Stimulated activated CD4-positive, alpha-beta T cell treated with anti-CD3 and anti-CD28 coated beads, Interleukin-1b, Interleukin-23, amount 100 ng/mL, for 4 hours (primary cell): Measurements from ENCODE around the gene VPS4A.
"Not testable (repeated sequence)": the region's sequence is repeated elsewhere in the genome, so short reads cannot be mapped to it uniquely, and the experiment has no call there.

Experiments
- DNase-seq, 2 donors: peaks; one replicate each; pipeline ENCODE4 v3.0.0-alpha.2; 2020; ENCODE audit warnings: low read depth in 2 of 2

The VPS4A gene

GRCh38 chr16:69327585-69328310, 16.6 kb downstream of the VPS4A start:
- DNase-seq, result no peak

GRCh38 chr16:69328854-69329316, 17.7 kb downstream of the VPS4A start:
- no peak for DNase-seq

- DNase-seq, result peak; percentile 48
These were observed 18.5 kb downstream of the VPS4A start for GRCh38 chr16:69329369-69330285.

DNA sequence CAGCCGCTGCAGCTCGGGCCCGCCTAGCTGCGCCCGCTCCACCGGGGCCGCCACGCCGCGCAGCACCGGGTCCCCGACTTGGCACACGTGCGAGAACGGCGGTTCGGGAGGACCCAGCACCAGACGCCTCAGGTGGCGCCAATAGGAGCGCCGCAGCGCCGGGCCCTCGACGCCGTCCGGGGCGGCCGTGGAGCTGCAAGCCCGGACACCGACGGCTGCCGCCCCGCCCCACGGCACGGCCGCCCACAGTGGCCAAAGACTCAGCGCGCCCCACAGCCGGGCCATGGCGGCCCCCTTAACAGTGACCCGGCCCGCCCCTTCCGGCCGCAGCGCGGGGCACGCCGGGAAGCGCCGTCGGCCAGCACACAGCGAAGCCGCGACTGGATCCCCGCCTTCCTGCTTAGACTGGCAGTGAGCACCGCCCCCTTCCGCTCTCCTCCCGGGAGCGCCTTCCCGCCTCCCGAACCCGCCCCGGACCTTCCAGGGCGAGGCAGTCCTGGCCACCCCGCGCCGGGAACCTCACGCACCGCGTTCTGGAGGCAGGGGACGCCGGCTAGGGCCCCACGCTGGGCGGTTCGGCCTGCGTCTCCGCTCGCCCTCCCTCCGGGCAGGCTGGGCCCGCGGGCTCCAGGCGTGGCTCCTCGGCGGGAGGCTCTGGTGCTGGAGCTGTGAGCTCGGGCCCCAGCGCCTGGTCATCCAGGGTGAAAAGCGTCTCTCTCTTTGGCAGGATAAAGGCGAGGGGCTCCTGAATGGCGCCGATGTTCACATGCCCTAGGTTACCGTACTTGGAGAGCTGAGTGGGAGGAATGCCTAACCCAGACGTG, 19.3 kb downstream of the VPS4A start, which contains the start of gene PDF:
TSS of gene PDF (minus strand) at position 303 of the 824 bp plus-strand sequence. CDS start at position 285, 18 bp downstream.
- peak; percentile 68 to 78 for DNase-seq

DNA sequence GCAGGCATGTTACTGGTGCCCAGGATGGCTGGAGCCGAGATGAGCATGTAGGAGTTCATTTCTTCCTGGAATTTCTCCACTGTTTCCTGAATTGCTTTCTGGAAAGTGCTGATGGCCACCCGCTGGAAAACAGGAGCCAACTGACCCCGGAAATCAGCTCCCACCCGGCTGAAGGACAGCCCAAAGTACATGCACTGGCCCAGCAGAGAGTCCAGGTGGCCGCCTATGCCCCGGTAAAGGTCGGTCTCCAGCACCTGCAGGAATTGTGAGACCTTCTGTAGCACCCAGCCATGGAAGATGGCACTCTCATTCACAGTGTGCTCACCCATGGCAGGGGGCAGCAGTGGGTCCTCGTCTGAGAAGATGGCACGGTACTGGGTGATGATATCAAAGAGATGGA, 23.5 kb downstream of the VPS4A start:
- no peak for DNase-seq

DNA sequence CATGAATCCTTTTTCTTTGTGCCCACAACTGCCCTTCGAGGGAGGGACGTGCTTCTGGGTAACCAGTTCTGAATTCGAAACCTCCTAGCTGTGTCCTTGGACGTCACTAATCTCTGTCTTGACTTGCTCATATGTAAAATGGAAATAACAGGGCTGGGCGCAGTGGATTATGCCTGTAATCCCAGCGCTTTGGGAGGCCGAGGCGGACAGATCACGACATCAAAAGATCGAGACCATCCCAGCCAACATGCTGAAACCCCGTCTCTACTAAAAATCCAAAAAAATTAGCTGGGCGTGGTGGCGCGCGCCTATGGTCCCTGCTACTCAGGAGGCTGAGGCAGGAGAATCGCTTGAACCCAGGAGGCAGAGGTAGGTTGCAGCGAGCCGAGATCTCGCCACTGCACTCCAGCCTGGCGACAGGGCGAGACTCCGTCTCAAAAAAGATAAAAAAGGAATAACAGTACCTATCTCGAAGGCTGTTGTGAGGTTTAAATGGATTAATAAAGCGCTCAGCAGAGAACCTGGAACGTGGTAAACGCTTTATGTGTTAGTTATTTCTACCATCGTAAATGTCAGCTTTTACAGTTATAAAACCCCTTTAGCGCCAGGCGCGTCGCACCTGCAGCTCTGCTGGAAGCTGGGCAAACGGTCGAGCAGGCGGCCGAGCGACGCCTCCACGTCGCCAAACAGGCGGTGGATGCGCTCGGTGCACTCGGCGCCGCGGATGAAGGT, 27.6 kb downstream of the VPS4A start:
- DNase-seq, result no peak

DNA sequence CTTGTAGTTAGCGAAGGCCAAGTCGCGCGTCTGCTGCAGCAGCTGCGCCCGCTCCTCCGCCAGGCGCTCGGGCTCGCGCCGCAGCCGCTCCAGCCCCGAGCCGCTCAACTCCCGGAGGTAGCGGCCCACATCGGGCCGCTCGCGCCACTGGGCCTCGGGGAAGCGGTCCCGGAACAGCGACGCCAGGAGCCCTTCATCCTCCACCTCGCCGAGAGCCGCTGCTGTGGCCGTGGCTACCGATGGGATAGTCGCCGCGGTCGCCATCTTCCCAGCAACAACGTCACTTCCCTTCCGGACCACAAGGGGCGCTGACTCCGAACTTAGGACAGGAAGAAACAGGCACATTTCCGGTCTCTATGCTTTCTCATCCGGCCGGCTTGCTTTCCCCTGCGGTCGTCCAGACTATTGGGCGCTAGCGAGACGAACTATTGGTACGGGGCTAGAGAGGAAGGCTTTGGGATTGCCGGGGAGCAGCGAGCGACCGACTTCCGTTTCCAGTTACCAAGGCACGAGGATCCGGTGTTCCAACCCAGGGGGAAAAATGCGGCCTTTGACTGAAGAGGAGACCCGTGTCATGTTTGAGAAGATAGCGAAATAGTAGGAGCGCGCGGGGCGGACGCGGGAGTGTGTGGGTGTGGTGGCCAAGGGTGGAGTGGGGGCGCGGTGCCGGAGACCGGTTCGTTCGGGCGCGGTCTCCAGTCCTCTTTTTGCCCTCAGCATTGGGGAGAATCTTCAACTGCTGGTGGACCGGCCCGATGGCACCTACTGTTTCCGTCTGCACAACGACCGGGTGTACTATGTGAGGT, 28.3 kb downstream of the VPS4A start, which contains the start of the genes COG8 and NIP7:
TSS of gene COG8 (minus strand) at position 276 of the 806 bp plus-strand sequence. CDS start at position 264, 12 bp downstream.
TSS of gene NIP7 (plus strand) at position 484 of the 806 bp plus-strand sequence. CDS start at position 542, 58 bp downstream.
- DNase-seq, result peak; percentile 84 to 86

GRCh38 chr16:69340095-69340644, 29.0 kb downstream of the VPS4A start:
- DNase-seq, result no peak

DNA sequence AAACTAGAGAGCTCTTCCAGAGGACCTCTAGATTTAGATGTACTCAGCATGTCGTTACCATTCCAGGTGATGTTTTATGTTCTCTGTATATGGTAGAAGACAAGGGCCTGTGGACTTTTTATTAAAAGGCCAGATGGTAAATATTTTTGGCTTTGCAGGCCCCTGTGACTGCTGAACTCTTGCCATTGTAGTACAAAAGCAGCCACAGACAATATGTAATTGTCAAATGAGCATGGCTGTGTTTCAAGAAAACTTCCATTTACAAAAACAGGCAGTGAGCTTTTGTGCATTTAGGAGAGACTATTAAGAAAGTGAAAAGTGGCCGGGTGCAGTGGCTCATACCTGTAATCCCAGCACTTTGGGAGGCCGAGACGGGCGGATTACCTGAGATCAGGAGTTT, 33.0 kb downstream of the VPS4A start:
- DNase-seq, result no peak

GRCh38 chr16:69345923-69346322, 34.8 kb downstream of the VPS4A start:
- DNase-seq, result no peak

- no peak for DNase-seq
These were observed 35.5 kb downstream of the VPS4A start for GRCh38 chr16:69346683-69347082.

- DNase-seq, result no peak
These were observed 37.1 kb downstream of the VPS4A start for GRCh38 chr16:69348222-69348621.

DNA sequence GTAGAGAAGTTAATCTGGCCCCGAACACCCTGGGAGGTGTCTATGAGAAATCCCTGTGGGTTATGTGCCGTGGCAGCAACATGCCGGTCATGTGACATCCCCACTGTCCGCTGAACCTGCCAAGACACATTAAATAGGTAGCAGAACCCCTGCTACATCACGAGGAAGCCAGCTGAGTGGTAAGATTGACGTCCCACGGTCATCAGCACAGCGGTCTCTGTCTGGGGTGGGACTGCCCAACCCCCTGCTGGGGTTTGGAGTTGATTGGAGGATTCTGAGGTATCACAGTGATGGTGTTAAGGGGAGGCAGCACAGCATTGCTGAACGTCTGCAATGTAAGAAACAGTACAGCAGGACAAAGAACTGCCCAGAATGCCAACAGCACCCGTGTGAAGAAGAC, 38.4 kb downstream of the VPS4A start:
- DNase-seq, result no peak

- no peak for DNase-seq
These were observed 39.5 kb downstream of the VPS4A start for GRCh38 chr16:69350536-69351133.

DNA sequence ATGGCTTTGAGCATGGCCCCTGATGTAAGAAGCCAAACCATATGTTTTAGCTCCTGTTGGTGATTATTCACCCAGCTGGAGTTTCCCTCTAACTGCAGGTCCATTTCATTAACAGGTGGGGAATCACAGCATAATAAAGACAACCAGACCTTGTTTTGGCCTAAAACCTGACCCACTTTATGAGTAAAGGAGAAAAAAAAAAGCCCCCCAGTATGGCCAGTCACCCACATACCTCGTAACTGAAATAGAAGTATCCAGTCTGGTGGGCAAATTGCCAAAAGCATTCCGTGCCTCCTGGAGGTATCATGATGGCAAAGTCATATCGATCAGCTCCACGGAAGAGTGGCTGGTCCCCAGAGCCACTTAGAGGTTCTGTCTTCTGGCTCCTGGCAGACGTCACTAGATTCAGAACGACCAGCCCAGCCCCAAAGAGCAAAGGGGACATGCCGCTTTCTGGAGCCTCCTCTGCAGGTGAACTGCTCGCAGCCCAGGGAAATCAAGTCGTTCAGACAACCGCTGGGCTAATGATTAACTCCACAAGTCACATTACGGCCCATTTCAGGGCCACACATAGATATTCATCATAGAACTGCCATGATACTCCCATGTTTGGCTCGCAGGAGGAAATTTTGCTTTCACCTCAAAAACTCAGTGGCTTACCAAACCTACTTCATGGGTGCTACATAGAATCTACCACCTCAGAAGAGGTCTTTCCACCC, 40.3 kb downstream of the VPS4A start, which contains the start of gene TMED6:
TSS of gene TMED6 (minus strand) at position 478 of the 719 bp plus-strand sequence. CDS start at position 445, 33 bp downstream.
- no peak for DNase-seq

GRCh38 chr16:69360070-69360469, 48.9 kb downstream of the VPS4A start:
- DNase-seq, result not testable (repeated sequence)

DNA sequence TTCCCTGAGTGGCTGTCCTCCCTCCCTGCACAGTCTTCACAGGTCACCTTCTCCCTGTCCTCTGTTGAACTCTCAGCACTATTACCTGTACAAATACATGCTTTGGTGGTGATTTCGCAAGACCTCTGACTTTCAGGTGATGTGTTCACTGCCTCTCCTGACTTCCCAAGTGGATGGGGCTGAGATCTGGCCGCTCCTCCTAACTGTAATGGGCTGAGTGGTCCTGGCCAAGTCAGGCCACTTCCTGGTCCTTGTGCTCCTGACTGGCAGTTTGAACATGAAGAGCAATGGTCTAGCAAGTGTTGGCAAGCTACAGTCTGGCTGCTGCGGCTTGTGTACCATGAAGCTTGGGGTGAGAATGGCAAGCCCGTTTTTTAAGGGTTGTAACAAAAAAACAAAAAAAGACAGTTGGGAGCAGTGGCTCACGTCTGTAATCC, 52.1 kb downstream of the VPS4A start:
- no peak for DNase-seq

GRCh38 chr16:69364088-69364487, 52.9 kb downstream of the VPS4A start:
- no peak for DNase-seq
